ENCODE results near the gene PCDH1. TPM values are rescaled to one million over a fixed set of nuclear protein-coding genes. Genes with fewer than 3 reads are reported as not detected.
A peak's percentile ranks its signal among the peaks of the same experiment; 100 is the strongest.

The PCDH1 gene
- total RNA-seq, 1 experiment from 2014 or later, result 67.1 TPM

DNA sequence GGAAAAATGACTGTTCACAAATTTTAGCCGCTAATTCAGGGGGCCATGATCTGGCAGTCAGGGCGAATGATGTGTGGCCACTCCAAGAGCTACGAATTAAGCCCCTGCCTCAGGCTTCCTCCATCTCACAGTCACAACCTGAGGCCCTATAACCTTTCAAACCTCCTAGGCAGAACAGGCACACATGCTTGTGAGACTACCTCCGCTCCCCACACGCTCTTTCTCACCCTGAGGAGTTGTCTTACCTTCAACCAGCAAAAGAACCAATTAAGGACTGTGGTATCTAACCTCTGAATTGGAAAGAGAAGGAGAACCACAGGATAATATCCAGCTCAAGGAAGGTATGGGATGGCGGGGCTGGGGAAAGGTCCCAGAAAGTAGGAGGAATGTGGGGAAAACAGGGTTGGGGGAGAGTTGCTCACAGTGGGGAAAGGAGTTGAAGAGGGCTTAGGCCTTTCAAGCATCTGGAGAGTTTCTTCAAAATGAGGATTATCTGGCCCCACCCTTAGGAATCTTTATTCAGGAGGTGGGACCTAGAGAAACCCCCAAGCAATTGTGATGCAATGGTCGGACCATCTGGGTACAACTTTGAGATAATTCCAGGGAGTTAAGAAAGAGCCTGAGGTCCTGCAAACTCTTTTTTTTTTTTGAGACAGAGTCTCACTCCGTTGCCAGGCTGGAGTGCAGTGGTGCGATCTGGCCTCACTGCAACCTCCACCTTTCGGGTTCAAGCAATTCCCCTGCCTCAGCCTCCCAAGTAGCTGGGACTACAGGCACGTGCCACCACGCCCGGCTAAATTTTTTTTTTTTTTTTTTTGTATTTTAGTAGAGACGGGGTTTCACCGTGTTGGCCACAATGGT is 5.5 kb downstream of the PCDH1 start:
- H3K27me3 ChIP-seq (ENCODE audit: control insufficient read depth, insufficient read depth, low read length), result peaks cover 6% of the 10 kb centered on the region; the same call in 1 of the 2 replicates
- H3K36me3 ChIP-seq (replicated peaks; ENCODE audit: control insufficient read depth, insufficient read depth, low read length), result peaks cover 16% of the 10 kb centered on the region
- DNase-seq, result peak; percentile 87
- H3K4me3 ChIP-seq (ENCODE audit: insufficient read depth, low read depth, low read length), result no peak overlapping the region

GRCh38 chr5:141871870-141872269 is 6.3 kb downstream of the PCDH1 start:
- Histone ChIP-seq H3K4me3 (ENCODE audit: insufficient read depth, low read depth, low read length) (no peak overlapping the region), H3K27me3 (ENCODE audit: control insufficient read depth, insufficient read depth, low read length) (peaks cover 2% of the 10 kb centered on the region; the same call in 1 of the 2 replicates), H3K36me3 (replicated peaks; ENCODE audit: control insufficient read depth, insufficient read depth, low read length) (peaks cover 21% of the 10 kb centered on the region)
- DNase-seq, result peak; percentile 40

- peak; percentile 12 for DNase-seq
- Histone ChIP-seq H3K4me3 (ENCODE audit: insufficient read depth, low read depth, low read length) (no peak overlapping the region), H3K36me3 (replicated peaks; ENCODE audit: control insufficient read depth, insufficient read depth, low read length) (peaks cover 29% of the 10 kb centered on the region), H3K27me3 (ENCODE audit: control insufficient read depth, insufficient read depth, low read length) (peaks cover 2% of the 10 kb centered on the region; the same call in 1 of the 2 replicates)
These were observed 7.3 kb downstream of the PCDH1 start for GRCh38 chr5:141870871-141871270.

DNA sequence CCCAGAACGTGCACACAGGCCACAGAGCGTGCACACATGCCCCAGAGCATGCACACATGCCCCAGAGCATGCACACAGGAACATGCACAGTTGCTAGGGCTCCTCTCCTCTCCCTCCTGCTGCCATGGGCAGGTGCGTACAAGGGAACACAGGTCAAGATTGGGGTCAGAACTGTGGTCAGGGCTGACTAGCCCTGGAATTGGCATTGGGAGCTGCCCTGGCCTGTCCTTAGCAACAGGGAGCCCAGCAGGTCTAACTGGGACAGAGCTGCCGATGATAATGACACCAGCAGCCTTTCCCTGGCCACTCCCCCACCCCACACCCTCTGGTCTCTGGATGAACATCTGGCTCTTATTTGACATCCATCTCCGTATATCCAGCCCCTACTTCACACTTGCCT is 8.0 kb downstream of the PCDH1 start:
- Histone ChIP-seq H3K27me3 (ENCODE audit: control insufficient read depth, insufficient read depth, low read length) (no peaks in the 10 kb centered on the region), H3K36me3 (replicated peaks; ENCODE audit: control insufficient read depth, insufficient read depth, low read length) (peaks cover 36% of the 10 kb centered on the region), H3K4me3 (ENCODE audit: insufficient read depth, low read depth, low read length) (no peak overlapping the region)
- peak; percentile 52 for DNase-seq

DNA sequence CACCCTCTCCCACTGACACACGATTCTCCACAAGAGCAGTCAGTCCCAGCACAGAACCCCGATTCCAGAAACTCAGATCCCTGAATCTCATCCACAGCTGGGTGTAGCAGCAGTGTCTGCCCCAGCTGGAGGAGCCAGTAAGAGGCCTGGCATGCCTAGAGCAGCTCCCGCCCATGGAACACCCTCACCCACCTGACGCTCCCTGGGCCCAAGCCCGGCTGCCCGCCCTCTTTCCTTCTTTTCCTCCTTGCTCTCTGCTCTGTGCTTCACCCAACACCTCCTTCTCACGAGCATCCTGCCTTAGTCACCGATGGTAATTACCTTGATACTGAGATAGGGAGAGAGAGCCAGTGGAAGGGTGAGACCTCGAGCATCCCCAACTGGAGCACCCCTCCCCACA is 8.7 kb downstream of the PCDH1 start:
- peak; percentile 41 for DNase-seq
- H3K4me3 ChIP-seq (ENCODE audit: insufficient read depth, low read depth, low read length), result no peak overlapping the region
- no peaks in the 10 kb centered on the region for H3K27me3 ChIP-seq (ENCODE audit: control insufficient read depth, insufficient read depth, low read length)
- H3K36me3 ChIP-seq (replicated peaks; ENCODE audit: control insufficient read depth, insufficient read depth, low read length), result peaks cover 42% of the 10 kb centered on the region

GRCh38 chr5:141869040-141869439 is 9.2 kb downstream of the PCDH1 start:
- Histone ChIP-seq H3K27me3 (ENCODE audit: control insufficient read depth, insufficient read depth, low read length) (no peaks in the 10 kb centered on the region), H3K4me3 (ENCODE audit: insufficient read depth, low read depth, low read length) (no peak overlapping the region), H3K36me3 (replicated peaks; ENCODE audit: control insufficient read depth, insufficient read depth, low read length) (peaks cover 46% of the 10 kb centered on the region)
- no peak for DNase-seq

DNA sequence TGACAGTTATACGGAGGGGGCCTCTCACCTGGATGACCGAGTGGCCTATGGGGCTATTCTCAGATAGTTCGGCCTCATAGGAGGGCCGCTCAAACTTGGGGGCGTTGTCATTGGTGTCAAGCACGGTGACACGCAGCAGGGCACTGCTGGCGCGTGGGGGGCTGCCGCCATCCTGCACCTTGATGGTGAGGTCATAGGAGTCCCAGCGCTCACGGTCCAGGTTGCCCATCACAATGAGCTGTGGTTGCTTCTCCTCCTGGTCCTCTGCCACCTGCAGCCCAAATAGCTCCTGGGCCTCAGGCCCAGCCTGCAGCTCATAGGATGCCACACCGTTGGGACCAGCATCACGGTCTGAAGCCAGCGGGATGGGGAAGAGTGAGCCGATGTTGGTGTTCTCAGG is 9.7 kb downstream of the PCDH1 start:
- Histone ChIP-seq H3K36me3 (replicated peaks; ENCODE audit: control insufficient read depth, insufficient read depth, low read length) (peaks cover 50% of the 10 kb centered on the region), H3K4me3 (ENCODE audit: insufficient read depth, low read depth, low read length) (no peak overlapping the region), H3K27me3 (ENCODE audit: control insufficient read depth, insufficient read depth, low read length) (no peaks in the 10 kb centered on the region)
- DNase-seq, result no peak

GRCh38 chr5:141867651-141868050 is 10.6 kb downstream of the PCDH1 start:
- Histone ChIP-seq H3K36me3 (replicated peaks; ENCODE audit: control insufficient read depth, insufficient read depth, low read length) (peaks cover 56% of the 10 kb centered on the region), H3K4me3 (ENCODE audit: insufficient read depth, low read depth, low read length) (no peak overlapping the region), H3K27me3 (ENCODE audit: control insufficient read depth, insufficient read depth, low read length) (no peaks in the 10 kb centered on the region)
- no peak for DNase-seq

- DNase-seq, result no peak
- no peaks in the 10 kb centered on the region for H3K27me3 ChIP-seq (ENCODE audit: control insufficient read depth, insufficient read depth, low read length)
- H3K36me3 ChIP-seq (replicated peaks; ENCODE audit: control insufficient read depth, insufficient read depth, low read length), result peaks cover 60% of the 10 kb centered on the region
- H3K4me3 ChIP-seq (ENCODE audit: insufficient read depth, low read depth, low read length), result no peak overlapping the region
These were observed 11.1 kb downstream of the PCDH1 start for GRCh38 chr5:141867139-141867538.

- Histone ChIP-seq H3K4me3 (ENCODE audit: insufficient read depth, low read depth, low read length) (no peak overlapping the region), H3K27me3 (ENCODE audit: control insufficient read depth, insufficient read depth, low read length) (no peaks in the 10 kb centered on the region), H3K36me3 (replicated peaks; ENCODE audit: control insufficient read depth, insufficient read depth, low read length) (peaks cover 60% of the 10 kb centered on the region)
- DNase-seq, result no peak
These were observed 12.1 kb downstream of the PCDH1 start for GRCh38 chr5:141866096-141866495.

DNA sequence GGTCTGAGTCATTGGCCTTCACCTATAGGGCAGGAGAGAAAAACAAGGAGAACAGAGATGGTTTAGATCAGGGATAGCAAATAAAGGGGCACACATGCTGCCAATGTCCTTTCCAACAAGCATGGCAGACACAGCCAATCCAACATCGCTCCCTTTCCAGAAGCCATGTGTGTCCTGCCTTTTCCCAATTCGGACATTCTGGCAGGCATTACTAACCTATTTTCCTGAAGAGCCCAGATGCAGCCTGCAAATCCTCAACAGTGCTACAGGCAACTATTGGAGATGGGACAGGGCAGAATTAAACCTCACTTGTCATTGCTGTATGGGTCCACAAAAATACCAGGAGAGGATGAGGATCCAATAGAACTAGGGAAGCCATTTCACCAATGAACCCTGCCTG is 12.8 kb downstream of the PCDH1 start:
- H3K4me3 ChIP-seq (ENCODE audit: insufficient read depth, low read depth, low read length), result no peak overlapping the region
- no peak for DNase-seq
- H3K27me3 ChIP-seq (ENCODE audit: control insufficient read depth, insufficient read depth, low read length), result no peaks in the 10 kb centered on the region
- H3K36me3 ChIP-seq (replicated peaks; ENCODE audit: control insufficient read depth, insufficient read depth, low read length), result peaks cover 60% of the 10 kb centered on the region

DNA sequence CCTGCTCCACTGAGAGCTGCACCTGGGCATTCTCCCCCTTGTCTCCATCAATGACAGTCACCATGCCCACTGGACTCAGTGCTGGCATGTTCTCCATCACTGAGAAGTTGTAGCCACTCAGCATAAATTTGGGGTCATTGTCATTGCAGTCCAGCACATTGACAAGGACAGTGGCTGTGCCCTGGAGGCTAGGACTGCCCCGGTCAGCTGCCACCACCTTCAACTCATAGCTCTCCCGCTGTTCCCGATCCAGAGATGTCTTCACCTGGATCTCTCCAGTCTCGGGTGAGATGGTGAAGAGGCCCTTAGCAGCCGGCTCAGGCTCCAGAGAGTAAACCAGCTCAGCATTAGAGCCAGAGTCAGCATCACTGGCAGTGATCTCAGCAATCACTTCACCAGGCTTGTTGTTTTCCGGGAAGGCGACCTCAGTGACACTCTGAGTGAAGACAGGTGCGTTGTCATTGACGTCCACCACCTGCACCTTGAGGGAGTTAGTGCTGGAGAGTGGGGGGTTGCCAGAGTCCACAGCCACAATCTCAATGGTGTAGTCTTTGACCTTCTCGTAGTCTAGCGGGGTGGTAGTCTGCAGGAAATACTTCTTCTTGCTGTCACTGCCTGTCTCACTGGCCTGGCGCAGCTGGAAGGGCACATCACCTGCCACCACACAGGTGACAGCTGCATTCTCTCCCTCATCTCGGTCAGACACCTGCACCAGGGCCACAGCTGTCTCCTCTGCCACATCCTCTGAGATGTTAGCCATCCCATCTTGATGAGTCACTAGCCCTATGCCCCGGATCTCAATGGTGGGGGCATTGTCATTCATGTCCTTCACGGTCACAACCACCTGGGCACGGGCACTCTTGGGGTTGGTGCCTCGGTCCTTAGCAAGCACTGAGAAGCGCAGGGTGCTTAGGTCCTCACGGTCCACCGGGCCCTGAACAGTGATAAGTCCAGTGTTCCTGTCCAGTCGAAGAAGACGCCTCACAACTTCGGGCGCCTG is 13.5 kb downstream of the PCDH1 start:
- Histone ChIP-seq H3K36me3 (replicated peaks; ENCODE audit: control insufficient read depth, insufficient read depth, low read length) (peaks cover 58% of the 10 kb centered on the region), H3K4me3 (ENCODE audit: insufficient read depth, low read depth, low read length) (no peak overlapping the region), H3K27me3 (ENCODE audit: control insufficient read depth, insufficient read depth, low read length) (no peaks in the 10 kb centered on the region)
- no peak for DNase-seq

DNA sequence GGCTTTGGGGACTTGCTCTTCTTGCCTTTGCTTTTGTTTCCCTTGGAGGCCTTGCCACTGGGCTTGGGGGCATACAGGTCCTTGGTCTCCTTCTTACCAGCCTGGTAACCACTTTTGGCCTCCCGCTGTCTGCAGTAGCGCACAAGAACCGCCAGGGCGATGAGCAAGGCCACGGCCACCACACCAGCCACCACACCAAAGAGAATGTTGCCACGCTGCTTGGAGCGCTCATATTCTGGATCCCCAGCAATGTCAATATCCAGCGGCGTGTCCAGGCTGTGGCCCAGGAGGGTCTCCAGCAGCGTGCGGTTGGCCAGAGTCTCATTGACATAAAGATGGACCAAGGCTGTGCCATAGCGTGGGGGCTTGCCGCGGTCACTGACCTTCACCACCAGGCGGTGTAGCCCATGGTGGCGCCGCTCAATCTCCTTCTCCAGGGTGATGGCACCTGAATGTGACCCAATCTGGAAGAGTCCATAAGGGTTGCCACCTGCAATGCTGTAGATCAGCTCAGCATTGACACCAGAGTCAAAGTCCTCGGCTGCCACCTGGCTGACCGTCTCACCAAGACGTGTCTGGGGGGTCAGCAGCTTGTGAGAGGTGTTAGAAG is 14.5 kb downstream of the PCDH1 start:
- peak; percentile 49 for DNase-seq
- no peak overlapping the region for H3K4me3 ChIP-seq (ENCODE audit: insufficient read depth, low read depth, low read length)
- H3K27me3 ChIP-seq (ENCODE audit: control insufficient read depth, insufficient read depth, low read length), result no peaks in the 10 kb centered on the region
- H3K36me3 ChIP-seq (replicated peaks; ENCODE audit: control insufficient read depth, insufficient read depth, low read length), result peaks cover 52% of the 10 kb centered on the region

GRCh38 chr5:141862936-141863543 is 15.2 kb downstream of the PCDH1 start:
- Histone ChIP-seq H3K4me3 (ENCODE audit: insufficient read depth, low read depth, low read length) (no peak overlapping the region), H3K36me3 (replicated peaks; ENCODE audit: control insufficient read depth, insufficient read depth, low read length) (peaks cover 47% of the 10 kb centered on the region), H3K27me3 (ENCODE audit: control insufficient read depth, insufficient read depth, low read length) (no peaks in the 10 kb centered on the region)
- no peak for DNase-seq

Data from H7 (cell line).